ENCODE data around the gene RSPO4.
"Not testable (repeated sequence)": the region's sequence is repeated elsewhere in the genome, so short reads cannot be mapped to it uniquely, and the experiment has no call there.

The RSPO4 gene

GRCh38 chr20:1003920-1004697 is 2.0 kb upstream of the RSPO4 start:
- DNase-seq (ENCODE audit: low read depth) = no peak

- DNase-seq (ENCODE audit: low read depth) = no peak
Measured at GRCh38 chr20:1002682-1003561, 811 bp upstream of the RSPO4 start.

GRCh38 chr20:1001116-1001515 is 995 bp downstream of the RSPO4 start:
- DNase-seq (ENCODE audit: low read depth) = no peak

GRCh38 chr20:998231-998830 is 3.8 kb downstream of the RSPO4 start:
- no peak for DNase-seq (ENCODE audit: low read depth)

GRCh38 chr20:997486-997885 is 4.6 kb downstream of the RSPO4 start:
- no peak for DNase-seq (ENCODE audit: low read depth)

GRCh38 chr20:997016-997415 is 5.1 kb downstream of the RSPO4 start:
- DNase-seq (ENCODE audit: low read depth) = no peak

- DNase-seq (ENCODE audit: low read depth) = no peak
Measured at GRCh38 chr20:995170-995569, 6.9 kb downstream of the RSPO4 start.

GRCh38 chr20:992801-993535 is 9.1 kb downstream of the RSPO4 start:
- no peak for DNase-seq (ENCODE audit: low read depth)

GRCh38 chr20:991850-992249 is 10.3 kb downstream of the RSPO4 start:
- DNase-seq (ENCODE audit: low read depth) = no peak

GRCh38 chr20:990293-990959 is 11.7 kb downstream of the RSPO4 start:
- DNase-seq (ENCODE audit: low read depth) = no peak

- no peak for DNase-seq (ENCODE audit: low read depth)
Measured at GRCh38 chr20:988272-988671, 13.8 kb downstream of the RSPO4 start.

GRCh38 chr20:987677-988076 is 14.4 kb downstream of the RSPO4 start:
- DNase-seq (ENCODE audit: low read depth) = no peak

GRCh38 chr20:986733-987355 is 15.3 kb downstream of the RSPO4 start:
- DNase-seq (ENCODE audit: low read depth) = no peak

- not testable (repeated sequence) for DNase-seq (ENCODE audit: low read depth)
Measured at GRCh38 chr20:984994-985393, 17.1 kb downstream of the RSPO4 start.

- DNase-seq (ENCODE audit: low read depth) = no peak
Measured at GRCh38 chr20:982754-983153, 19.4 kb downstream of the RSPO4 start.

GRCh38 chr20:977021-977420 is 25.1 kb downstream of the RSPO4 start:
- no peak for DNase-seq (ENCODE audit: low read depth)

GRCh38 chr20:976033-976432 is 26.1 kb downstream of the RSPO4 start:
- no peak for DNase-seq (ENCODE audit: low read depth)

GRCh38 chr20:973785-974194 is 28.3 kb downstream of the RSPO4 start:
- DNase-seq (ENCODE audit: low read depth) = no peak

GRCh38 chr20:972256-972655 is 29.9 kb downstream of the RSPO4 start:
- DNase-seq (ENCODE audit: low read depth) = no peak

GRCh38 chr20:971346-971745 is 30.8 kb downstream of the RSPO4 start:
- DNase-seq (ENCODE audit: low read depth) = no peak

GRCh38 chr20:969868-970267 is 32.2 kb downstream of the RSPO4 start:
- DNase-seq (ENCODE audit: low read depth) = no peak

All from activated T-cell treated with anti-CD3 and anti-CD28 coated beads for 1 hour (primary cell).